Stimulated activated CD8-positive, alpha-beta memory T cell treated with anti-CD3 and anti-CD28 coated beads, Interleukin-7, amount 100 ng/mL, for 48 hours (primary cell): ENCODE results near the gene DEFB124.
"Not testable (repeated sequence)": the region's sequence is repeated elsewhere in the genome, so short reads cannot be mapped to it uniquely, and the experiment has no call there.

Experiments used
- DNase-seq, 2 donors: peaks; one replicate each; pipeline ENCODE4 v3.0.0-alpha.2; 2020; ENCODE audit warnings: low read depth in 1 of 2; ENCODE audit errors: extremely low read depth in 1 of 2

DEFB124 gene

GRCh38 chr20:31489152-31489551 lies 14.2 kb upstream of the DEFB124 start:
- DNase-seq: no peak

GRCh38 chr20:31488115-31488514 lies 13.2 kb upstream of the DEFB124 start:
- no peak for DNase-seq

- no peak for DNase-seq
Measured at GRCh38 chr20:31485450-31486339, 10.8 kb upstream of the DEFB124 start.

- no peak for DNase-seq
Measured at GRCh38 chr20:31484001-31484400, 9.1 kb upstream of the DEFB124 start.

- DNase-seq: no peak
Measured at GRCh38 chr20:31476643-31477215, 1.8 kb upstream of the DEFB124 start.

GRCh38 chr20:31476294-31476585 lies 1.3 kb upstream of the DEFB124 start:
- no peak for DNase-seq

GRCh38 chr20:31475472-31476293 lies 756 bp upstream of the DEFB124 start:
- no peak for DNase-seq

- DNase-seq: no peak
Measured at GRCh38 chr20:31474097-31474436, 860 bp downstream of the DEFB124 start.

GRCh38 chr20:31473331-31474096 lies 1.4 kb downstream of the DEFB124 start:
- DNase-seq: no peak

- DNase-seq: no peak
Measured at GRCh38 chr20:31472395-31473330, 2.3 kb downstream of the DEFB124 start.

GRCh38 chr20:31470946-31471345 lies 4.0 kb downstream of the DEFB124 start:
- not testable (repeated sequence) for DNase-seq

GRCh38 chr20:31454361-31454760 lies 20.6 kb downstream of the DEFB124 start:
- DNase-seq: no peak

GRCh38 chr20:31452575-31452974 lies 22.4 kb downstream of the DEFB124 start:
- no peak for DNase-seq

- no peak for DNase-seq
Measured at GRCh38 chr20:31449511-31450414, 25.2 kb downstream of the DEFB124 start.

- DNase-seq: no peak
Measured at GRCh38 chr20:31446084-31446819, 28.7 kb downstream of the DEFB124 start.

GRCh38 chr20:31440012-31440659 lies 34.8 kb downstream of the DEFB124 start, which contains the start of gene DEFB123:
TSS of gene DEFB123 (plus strand) at chr20:31440632. CDS start at chr20:31440699, 67 bp downstream.
- DNase-seq: no peak

GRCh38 chr20:31430568-31431115 lies 44.3 kb downstream of the DEFB124 start:
- no peak for DNase-seq
